Thyroid gland (tissue), 4 donors: ENCODE data around the gene UBE2Q1. TPM values are rescaled to one million over a fixed set of nuclear protein-coding genes. Genes with fewer than 3 reads are reported as not detected.
A peak's percentile ranks its signal among the peaks of the same experiment; 100 is the strongest.

Experiments used
- DNase-seq, 2 donors: peaks; one replicate each; pipeline ENCODE4 v3.0.0-alpha.2; 2019
- H3K27ac ChIP-seq, 3 donors: fragments of 200-600 bp; sonication (generic); 1 replicate in 2 of 3; 2 replicates in 1 of 3; pipeline ENCODE4 v1.5.1; 2016 to 2019; ENCODE audit warnings: mild to moderate bottlenecking in 1 of 3, moderate library complexity in 1 of 3
- H3K27me3 ChIP-seq: fragments of 200-600 bp; sonication (generic); one replicate; pipeline ENCODE4 v1.5.1; 2019
- H3K36me3 ChIP-seq, 2 donors: fragments of 200-600 bp; sonication (generic); one replicate each; pipeline ENCODE4 v1.5.1; 2016 to 2019
- H3K4me1 ChIP-seq, 2 donors: fragments of 200-600 bp; sonication (generic); one replicate each; pipeline ENCODE4 v1.5.1; 2017 to 2019
- H3K4me3 ChIP-seq, 3 donors: fragments of 200-600 bp; sonication (generic); replicated peaks in 1 of 3; 1 replicate in 2 of 3; 2 replicates in 1 of 3; pipeline ENCODE4 v1.5.1; 2016; ENCODE audit warnings: mild to moderate bottlenecking in 1 of 3
- H3K9me3 ChIP-seq: fragments of 200-600 bp; sonication (generic); one replicate; pipeline ENCODE4 v1.5.1; 2017
- POLR2A ChIP-seq, 2 donors: fragments of 450-650 bp; IDR thresholded peaks; one replicate each; pipeline ENCODE4 v1.6.1; 2017; ENCODE audit warnings: antibody characterized with exemption in 2 of 2, mild to moderate bottlenecking in 2 of 2, moderate library complexity in 1 of 2
- WGBS, 2 donors: methylation state at CpG; one replicate each; pipeline ENCODE4 v1.1.5; 2017; 5-methylcytosine and 5-hydroxymethylcytosine counted together
- intact Hi-C: fragments of 100-400 bp; cut with DNase I; formaldehyde crosslinking; loops from one replicate; pipeline ENCODE4 v1.15.1; 2023
- total RNA-seq, 4 donors: library from RNA; depleted of rRNA; stranded (reverse); fragments of >200 nt; gene quantifications; one replicate each; pipeline ENCODE4 v1.2.3, GENCODE V29; 2016
- TF ChIP-seq, protein P1 (sequence below), 6 experiments: fragments of 200-600 bp in 3 of 6; fragments of 450-650 bp in 3 of 6; sonication (generic) in 3 of 6; IDR thresholded peaks; one replicate each; pipeline ENCODE4 v1.5.1; 2016 to 2019; ENCODE audit warnings: antibody characterized with exemption in 6 of 6, mild to moderate bottlenecking in 2 of 6, inconsistent platforms in 1 of 6, moderate library complexity in 1 of 6

Gene UBE2Q1
- total RNA-seq, 4 donors from 2014 or later: 24.5 to 61.3 (median 28.7) TPM

- intact Hi-C loops: no loop called here
- Histone ChIP-seq H3K27ac (peak overlapping the region in 2 of 3 donors; percentile 68 to 78), H3K4me3 (peak overlapping the region in 1 of 3 donors; percentile 54), H3K27me3 (no peaks in the 10 kb centered on the region), H3K4me1 (peaks cover 10 to 22% of the 10 kb centered on the region in 2 donors), H3K9me3 (no peaks in the 10 kb centered on the region), H3K36me3 (peaks cover 0 to 2% of the 10 kb centered on the region in 2 donors)
- no peak for TF ChIP-seq POLR2A (IDR thresholded peaks at IDR 0.05)
- TF ChIP-seq, protein P1, sequence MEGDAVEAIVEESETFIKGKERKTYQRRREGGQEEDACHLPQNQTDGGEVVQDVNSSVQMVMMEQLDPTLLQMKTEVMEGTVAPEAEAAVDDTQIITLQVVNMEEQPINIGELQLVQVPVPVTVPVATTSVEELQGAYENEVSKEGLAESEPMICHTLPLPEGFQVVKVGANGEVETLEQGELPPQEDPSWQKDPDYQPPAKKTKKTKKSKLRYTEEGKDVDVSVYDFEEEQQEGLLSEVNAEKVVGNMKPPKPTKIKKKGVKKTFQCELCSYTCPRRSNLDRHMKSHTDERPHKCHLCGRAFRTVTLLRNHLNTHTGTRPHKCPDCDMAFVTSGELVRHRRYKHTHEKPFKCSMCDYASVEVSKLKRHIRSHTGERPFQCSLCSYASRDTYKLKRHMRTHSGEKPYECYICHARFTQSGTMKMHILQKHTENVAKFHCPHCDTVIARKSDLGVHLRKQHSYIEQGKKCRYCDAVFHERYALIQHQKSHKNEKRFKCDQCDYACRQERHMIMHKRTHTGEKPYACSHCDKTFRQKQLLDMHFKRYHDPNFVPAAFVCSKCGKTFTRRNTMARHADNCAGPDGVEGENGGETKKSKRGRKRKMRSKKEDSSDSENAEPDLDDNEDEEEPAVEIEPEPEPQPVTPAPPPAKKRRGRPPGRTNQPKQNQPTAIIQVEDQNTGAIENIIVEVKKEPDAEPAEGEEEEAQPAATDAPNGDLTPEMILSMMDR (IDR thresholded peaks at IDR 0.05): no peak
- no peak for DNase-seq
- 20% methylated on average over 1 of the region's 43 CpGs; no CpG with 5 or more reads in 1 of the 2 donors for WGBS, 2 donors
Observed at GRCh38 chr1:154502744-154503115, 55.7 kb downstream of the UBE2Q1 start.

GRCh38 chr1:154502066-154502743 is 56.3 kb downstream of the UBE2Q1 start, which contains the start of the genes SHE and TDRD10:
Gene SHE (minus strand): TSS chr1:154502412. CDS start chr1:154502026, 386 bp downstream.
Gene TDRD10 (plus strand): TSS chr1:154502219. CDS start chr1:154506904, 4,685 bp downstream.
- peak; percentile 59 to 67 for DNase-seq

DNA sequence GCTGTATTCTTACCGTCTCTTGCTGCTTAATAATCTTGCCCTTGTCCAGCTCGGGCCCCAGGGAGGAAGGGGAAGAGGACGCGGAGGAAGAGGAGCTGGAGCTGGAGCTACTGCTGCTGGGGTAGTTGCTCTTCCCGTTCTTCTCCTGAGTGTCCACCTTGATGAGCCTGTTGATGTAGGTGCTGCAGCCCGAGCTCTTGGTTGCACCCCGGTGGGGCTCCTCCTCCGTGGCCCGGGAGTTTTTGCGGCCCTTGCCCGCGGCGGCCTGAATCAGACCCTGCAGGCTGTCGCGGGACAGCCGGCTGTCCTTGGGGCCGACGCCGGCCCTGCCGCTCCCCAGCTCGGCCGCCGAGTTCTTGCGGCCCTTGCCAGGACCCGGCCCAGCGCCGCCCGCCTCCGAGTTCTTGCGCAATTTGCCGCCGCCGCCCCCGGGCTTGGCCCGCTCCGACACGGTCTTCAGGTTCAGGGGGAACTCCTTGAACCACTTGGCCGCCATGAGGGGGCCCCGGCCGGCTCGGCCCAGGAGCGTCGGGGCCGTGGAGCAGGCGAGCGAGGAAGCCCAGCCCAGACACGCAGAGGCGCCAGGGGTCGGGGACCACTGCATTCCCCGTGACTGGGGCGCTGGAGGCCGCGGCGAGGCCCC is 56.9 kb downstream of the UBE2Q1 start:
- H3K27ac ChIP-seq: peak overlapping the region; percentile 62 to 78 (median 68)
- no peaks in the 10 kb centered on the region for H3K27me3 ChIP-seq
- peak; percentile 71 to 73 for DNase-seq
- TF ChIP-seq POLR2A (IDR thresholded peaks at IDR 0.05): peak in 1 of 2 donors; percentile 33
- TF ChIP-seq, protein P1 (IDR thresholded peaks at IDR 0.05): no peak
- WGBS, 2 donors: 3 to 6% methylated on average over 5 to 17 of the region's 54 CpGs
- no peaks in the 10 kb centered on the region for H3K9me3 ChIP-seq
- intact Hi-C loops: no loop called here
- H3K4me3 ChIP-seq: peak overlapping the region; percentile 25 to 54 (median 32)
- peaks cover 0 to 2% of the 10 kb centered on the region in 2 donors for H3K36me3 ChIP-seq
- H3K4me1 ChIP-seq: peaks cover 17 to 33% of the 10 kb centered on the region in 2 donors

More at GRCh38 chr1:154502066-154502743, 56.3 kb downstream of the UBE2Q1 start, which contains the start of the genes SHE and TDRD10:
- H3K4me3 ChIP-seq: peak within 1 kb of the TSS; percentile 25 to 54 (median 32)
- TF ChIP-seq POLR2A (IDR thresholded peaks at IDR 0.05): peak in 1 of 2 donors; percentile 59
- TF ChIP-seq, protein P1 (IDR thresholded peaks at IDR 0.05): no peak
- 0% methylated on average over 5 of the region's 90 CpGs; no CpG with 5 or more reads in 1 of the 2 donors for WGBS, 2 donors
- peak within 1 kb of the TSS; percentile 62 to 78 (median 68) for H3K27ac ChIP-seq
- intact Hi-C loops: no loop called here
- no peaks in the 10 kb centered on the region for H3K27me3 ChIP-seq
- no peaks in the 10 kb centered on the region for H3K9me3 ChIP-seq
- peaks cover 10 to 27% of the 10 kb centered on the region in 2 donors for H3K4me1 ChIP-seq
- peaks cover 0 to 2% of the 10 kb centered on the region in 2 donors for H3K36me3 ChIP-seq

- WGBS, 2 donors: 58% methylated on average over 8 of the region's 8 CpGs
- H3K4me1 ChIP-seq: peaks cover 20 to 43% of the 10 kb centered on the region in 2 donors
- H3K27me3 ChIP-seq: no peaks in the 10 kb centered on the region
- peak overlapping the region in 2 of 3 donors; percentile 68 to 78 for H3K27ac ChIP-seq
- peaks cover 0 to 2% of the 10 kb centered on the region in 2 donors for H3K36me3 ChIP-seq
- no peaks in the 10 kb centered on the region for H3K9me3 ChIP-seq
- DNase-seq: no peak
- no peak for TF ChIP-seq POLR2A (IDR thresholded peaks at IDR 0.05)
- TF ChIP-seq, protein P1 (IDR thresholded peaks at IDR 0.05): no peak
- intact Hi-C loops: no loop called here
- peak overlapping the region in 2 of 3 donors; percentile 32 to 54 for H3K4me3 ChIP-seq
Observed at GRCh38 chr1:154500533-154500932, 57.9 kb downstream of the UBE2Q1 start.
